ENCODE results near the gene ANKRD55.
"Not testable (repeated sequence)": the region's sequence is repeated elsewhere in the genome, so short reads cannot be mapped to it uniquely, and the experiment has no call there.

ANKRD55 gene

DNA sequence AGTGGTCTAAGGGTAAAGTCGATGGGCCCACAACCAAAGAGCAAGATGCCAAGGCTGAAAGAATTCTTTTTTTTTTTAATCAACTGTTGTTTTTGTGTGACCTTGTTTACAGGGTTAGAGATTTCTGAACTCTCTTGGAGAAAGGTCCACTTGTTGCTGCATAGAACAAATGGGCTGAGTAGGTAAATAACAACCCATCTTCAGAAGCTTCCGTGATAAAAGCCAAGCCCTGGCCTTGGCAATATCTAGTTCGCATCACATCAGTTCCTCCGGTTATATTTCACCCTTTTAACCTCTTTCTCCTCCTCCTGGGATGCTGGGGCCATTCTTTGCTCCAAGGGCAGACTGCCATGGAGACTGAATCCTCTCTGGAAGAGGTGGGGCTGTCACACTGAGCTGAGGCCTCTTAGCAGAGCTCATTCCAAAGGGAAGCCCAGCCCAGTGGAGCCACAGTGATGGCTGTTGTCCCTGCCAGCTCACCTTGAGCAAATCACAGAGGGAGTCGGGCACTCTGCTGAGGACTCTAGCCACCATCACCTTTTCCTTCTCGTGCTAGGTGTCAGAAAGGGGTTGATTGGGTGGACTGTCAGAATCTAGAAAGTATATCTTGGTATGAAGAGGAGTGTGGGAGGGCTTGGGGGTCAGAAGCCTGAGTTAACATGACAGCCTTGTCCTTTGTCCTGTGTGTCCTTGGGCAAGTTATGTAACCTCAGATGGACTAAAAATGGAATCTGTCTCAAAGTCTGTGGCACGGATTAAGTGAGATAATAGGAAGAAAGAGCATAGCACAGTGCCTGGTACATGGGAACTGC lies 17.9 kb downstream of the ANKRD55 start:
- DNase-seq (ENCODE audit: low spot score): no peak
- TF ChIP-seq, protein P1, sequence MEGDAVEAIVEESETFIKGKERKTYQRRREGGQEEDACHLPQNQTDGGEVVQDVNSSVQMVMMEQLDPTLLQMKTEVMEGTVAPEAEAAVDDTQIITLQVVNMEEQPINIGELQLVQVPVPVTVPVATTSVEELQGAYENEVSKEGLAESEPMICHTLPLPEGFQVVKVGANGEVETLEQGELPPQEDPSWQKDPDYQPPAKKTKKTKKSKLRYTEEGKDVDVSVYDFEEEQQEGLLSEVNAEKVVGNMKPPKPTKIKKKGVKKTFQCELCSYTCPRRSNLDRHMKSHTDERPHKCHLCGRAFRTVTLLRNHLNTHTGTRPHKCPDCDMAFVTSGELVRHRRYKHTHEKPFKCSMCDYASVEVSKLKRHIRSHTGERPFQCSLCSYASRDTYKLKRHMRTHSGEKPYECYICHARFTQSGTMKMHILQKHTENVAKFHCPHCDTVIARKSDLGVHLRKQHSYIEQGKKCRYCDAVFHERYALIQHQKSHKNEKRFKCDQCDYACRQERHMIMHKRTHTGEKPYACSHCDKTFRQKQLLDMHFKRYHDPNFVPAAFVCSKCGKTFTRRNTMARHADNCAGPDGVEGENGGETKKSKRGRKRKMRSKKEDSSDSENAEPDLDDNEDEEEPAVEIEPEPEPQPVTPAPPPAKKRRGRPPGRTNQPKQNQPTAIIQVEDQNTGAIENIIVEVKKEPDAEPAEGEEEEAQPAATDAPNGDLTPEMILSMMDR (IDR thresholded peaks at IDR 0.05): no peak
- H3K4me3 ChIP-seq: no peak overlapping the region
- H3K27ac ChIP-seq: no peak overlapping the region

DNA sequence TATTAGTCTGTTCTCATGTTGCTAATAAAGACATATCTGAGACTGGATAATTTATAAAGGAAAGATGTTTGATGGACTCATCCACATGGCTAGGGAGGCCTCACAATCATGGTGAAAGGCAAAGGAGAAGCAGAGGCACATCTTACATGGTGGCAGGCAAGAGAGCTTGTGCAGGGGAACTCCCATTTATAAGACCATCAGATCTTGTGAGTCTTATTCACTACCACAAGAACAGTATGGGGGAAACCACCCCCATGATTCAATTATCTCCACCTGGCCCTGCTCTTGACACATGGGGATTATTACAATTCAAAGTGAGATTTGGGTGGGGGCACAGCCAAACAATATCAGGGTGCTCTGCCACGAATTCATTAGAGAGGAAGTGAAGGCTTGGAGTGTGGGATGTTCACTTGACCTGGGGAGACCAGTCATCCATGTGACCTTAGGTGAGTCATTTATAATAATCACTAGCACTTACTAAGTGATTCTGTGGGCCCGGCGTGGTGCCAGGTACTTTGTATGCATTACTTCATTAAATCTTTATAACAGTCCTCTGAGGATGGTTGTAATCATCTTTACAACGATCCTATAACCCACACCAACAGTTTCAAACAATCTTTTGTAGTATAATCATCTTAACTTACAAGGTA lies 19.1 kb downstream of the ANKRD55 start:
- H3K27ac ChIP-seq; H3K4me3 ChIP-seq; DNase-seq (ENCODE audit: low spot score): not testable (repeated sequence)

DNA sequence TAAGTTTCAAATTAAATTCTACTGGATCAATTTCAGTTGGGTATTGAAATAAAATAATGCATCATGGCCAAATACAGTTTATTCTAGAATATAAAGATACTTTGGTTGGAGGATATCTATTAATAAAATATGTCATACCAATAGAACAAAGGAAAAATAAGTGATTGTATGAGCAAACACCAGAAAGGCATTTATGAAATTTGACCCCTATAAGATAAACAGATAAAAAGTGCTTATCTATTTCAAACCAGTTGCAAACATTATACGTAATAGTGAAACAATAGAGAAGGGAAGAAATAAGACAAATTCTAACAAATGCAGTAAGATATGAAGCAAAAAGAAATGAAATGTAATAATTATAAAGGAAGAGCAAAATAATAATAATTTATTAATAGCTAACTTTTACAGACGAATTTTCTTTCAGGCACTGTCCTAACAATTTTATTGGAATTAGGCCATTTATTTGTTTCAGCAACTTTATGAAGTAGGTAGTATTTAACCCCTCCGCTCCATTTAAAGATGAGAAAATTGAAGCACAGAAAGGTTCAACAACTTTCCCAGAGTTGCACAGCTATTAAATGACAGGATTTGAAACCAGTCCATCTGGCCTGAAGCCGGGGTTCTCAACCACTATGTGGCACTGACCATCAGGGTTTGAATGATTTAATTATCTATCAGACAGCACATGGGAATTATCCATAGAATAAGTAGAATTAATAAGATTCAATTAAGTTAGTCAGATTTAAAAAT lies 20.8 kb downstream of the ANKRD55 start:
- H3K4me3 ChIP-seq: no peak overlapping the region
- H3K27ac ChIP-seq: no peak overlapping the region
- DNase-seq (ENCODE audit: low spot score): no peak
- TF ChIP-seq, protein P1 (IDR thresholded peaks at IDR 0.05): no peak

DNA sequence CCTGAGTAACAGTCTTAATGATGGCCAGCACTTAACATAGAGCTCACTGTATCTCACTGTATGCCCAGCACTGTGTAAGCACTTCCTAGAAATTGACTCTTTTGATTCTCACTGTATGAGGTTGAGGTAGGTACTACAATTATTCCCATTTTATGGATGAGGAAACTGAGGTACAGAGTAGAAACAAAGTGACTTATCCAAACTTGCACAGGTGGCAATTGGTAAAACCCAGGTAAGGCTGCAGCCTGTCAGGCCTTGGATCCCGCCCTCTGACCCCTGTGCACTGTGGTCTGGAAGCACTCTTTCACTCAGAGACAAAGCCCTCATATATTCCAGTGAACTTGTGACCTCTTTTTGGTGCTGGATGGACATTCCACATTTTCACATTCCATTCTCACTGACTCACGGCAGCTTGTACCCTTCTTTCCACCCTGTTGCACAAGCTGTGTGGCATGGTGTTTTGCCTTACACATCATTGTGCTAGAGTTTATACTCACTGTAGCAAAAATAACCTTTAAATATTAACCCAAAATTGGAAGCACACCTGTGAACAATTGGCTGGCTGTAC lies 21.7 kb downstream of the ANKRD55 start:
- no peak for DNase-seq (ENCODE audit: low spot score)

DNA sequence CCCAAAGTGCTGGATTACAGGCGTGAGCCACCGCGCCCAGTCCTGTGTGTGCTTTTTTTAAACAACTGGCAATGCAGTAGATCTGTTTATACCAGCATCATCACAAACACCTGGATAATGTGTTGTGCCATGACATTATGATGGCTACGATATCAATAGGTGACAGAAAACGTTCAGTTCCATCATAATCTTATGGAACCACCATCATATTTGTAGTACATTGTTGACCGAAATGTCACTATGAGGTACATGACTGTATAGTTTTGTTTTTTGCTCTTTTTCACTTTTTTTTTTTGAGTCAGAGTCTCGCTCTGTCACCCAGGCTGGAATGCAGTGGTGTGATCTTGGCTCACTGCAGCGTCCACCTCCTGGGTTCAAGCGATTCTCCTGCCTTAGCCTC lies 24.4 kb downstream of the ANKRD55 start:
- no peak for DNase-seq (ENCODE audit: low spot score)
- H3K4me3 ChIP-seq: no peak overlapping the region
- TF ChIP-seq, protein P1 (IDR thresholded peaks at IDR 0.05): no peak
- no peak overlapping the region for H3K27ac ChIP-seq

More for the DNA sequence above, 21.7 kb downstream of the ANKRD55 start:
- H3K27ac ChIP-seq: no peak overlapping the region
- no peak overlapping the region for H3K4me3 ChIP-seq
- TF ChIP-seq, protein P1 (IDR thresholded peaks at IDR 0.05): no peak

DNA sequence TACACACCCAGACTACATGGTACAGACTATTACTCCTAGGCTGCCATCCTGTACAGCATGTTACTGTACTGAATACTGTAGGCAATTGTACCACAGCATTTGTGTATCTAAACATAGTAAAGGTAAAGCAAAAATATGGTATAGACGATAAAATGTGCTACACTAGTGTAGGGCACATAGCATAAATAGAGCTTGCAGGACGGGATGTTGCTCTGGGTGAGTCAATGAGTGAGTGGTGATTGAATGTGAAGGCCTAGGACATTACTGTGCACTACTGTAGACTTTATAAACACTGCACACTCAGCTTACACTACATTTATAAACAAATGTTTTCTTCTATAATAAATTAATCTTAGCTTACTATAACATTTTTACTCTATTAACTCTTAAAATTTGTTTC lies 25.6 kb downstream of the ANKRD55 start:
- Histone ChIP-seq H3K27ac (no peak overlapping the region), H3K4me3 (no peak overlapping the region)
- TF ChIP-seq, protein P1 (IDR thresholded peaks at IDR 0.05): no peak
- no peak for DNase-seq (ENCODE audit: low spot score)
